Naive thymus-derived CD4-positive, alpha-beta T cell (primary cell): Measurements from ENCODE around the gene DNAJC5. TPM values are rescaled to one million over a fixed set of nuclear protein-coding genes. Genes with fewer than 3 reads are reported as not detected.
"Not testable (repeated sequence)": the region's sequence is repeated elsewhere in the genome, so short reads cannot be mapped to it uniquely, and the experiment has no call there.

Experiments
- ATAC-seq: fragments of 150-1000 bp; cut with Tn5 transposase; 2 replicates; pipeline ENCODE4 v1.10.0; 2021; ENCODE audit warnings: mild to moderate bottlenecking, moderate library complexity
- CTCF ChIA-PET: fragments of 350-600 bp; sonication (Branson Sonifier 250); formaldehyde crosslinking; loops from one replicate; lab custom pipeline; 2021; ENCODE audit warnings: antibody characterized with exemption; lab: Charles Lee
- POLR2A ChIA-PET: fragments of 350-600 bp; sonication (Branson Sonifier 250); formaldehyde crosslinking; loops from one replicate; lab custom pipeline; 2021; ENCODE audit warnings: antibody characterized with exemption, inconsistent platforms; lab: Charles Lee
- DNase-seq, 9 donors: peaks; one replicate each; pipeline versions ENCODE4 v3.0.0 to v3.0.0-alpha.2; 2020 to 2022; ENCODE audit warnings: mixed read lengths in 1 of 9
- H3K27ac ChIP-seq: one replicate; pipeline ENCODE4 v1.7.0; 2013; ENCODE audit warnings: mild to moderate bottlenecking, low read depth, low read length, moderate library complexity
- H3K27me3 ChIP-seq, 2 donors: one replicate each; pipeline ENCODE4 v1.7.0; 2013; ENCODE audit warnings: low read length in 2 of 2, mild to moderate bottlenecking in 2 of 2, moderate library complexity in 2 of 2; ENCODE audit not compliant: control insufficient read depth in 2 of 2, insufficient read depth in 2 of 2
- H3K36me3 ChIP-seq, 3 experiments: 1 replicate in 2 of 3; 2 replicates in 1 of 3; pipeline ENCODE4 v1.7.0; 2013; ENCODE audit warnings: low read length in 3 of 3, mild to moderate bottlenecking in 3 of 3, moderate library complexity in 1 of 3; ENCODE audit not compliant: insufficient read depth in 3 of 3, control insufficient read depth in 2 of 3
- H3K4me1 ChIP-seq, 2 donors: one replicate each; pipeline ENCODE4 v1.7.0; 2013; ENCODE audit warnings: low read length in 2 of 2, mild to moderate bottlenecking in 2 of 2, moderate library complexity in 1 of 2; ENCODE audit not compliant: control insufficient read depth in 2 of 2, insufficient read depth in 2 of 2
- H3K4me3 ChIP-seq: 2 replicates; pipeline ENCODE4 v1.7.0; 2013; ENCODE audit warnings: mild to moderate bottlenecking, low read length
- H3K9me3 ChIP-seq, 3 experiments: 1 replicate in 2 of 3; 2 replicates in 1 of 3; pipeline ENCODE4 v1.7.0; 2013; ENCODE audit warnings: low read length in 3 of 3; ENCODE audit not compliant: control insufficient read depth in 2 of 3
- H3K27ac Mint-ChIP-seq, 9 donors: one replicate each; pipeline ENCODE4 v1.8.0; 2020 to 2022; ENCODE audit warnings: mixed read lengths in 9 of 9, mild to moderate bottlenecking in 8 of 9, moderate library complexity in 5 of 9, inconsistent platforms in 2 of 9
- H3K27me3 Mint-ChIP-seq, 5 donors: one replicate each; pipeline ENCODE4 v1.8.0; 2021 to 2022; ENCODE audit warnings: mixed read lengths in 5 of 5, mild to moderate bottlenecking in 1 of 5
- H3K36me3 Mint-ChIP-seq, 5 donors: one replicate each; pipeline ENCODE4 v1.8.0; 2020 to 2022; ENCODE audit warnings: mixed read lengths in 5 of 5, mild to moderate bottlenecking in 3 of 5, inconsistent platforms in 1 of 5
- H3K4me1 Mint-ChIP-seq, 7 donors: one replicate each; pipeline ENCODE4 v1.8.0; 2020 to 2022; ENCODE audit warnings: mixed read lengths in 7 of 7, mild to moderate bottlenecking in 3 of 7, inconsistent platforms in 1 of 7
- H3K4me3 Mint-ChIP-seq, 10 donors: one replicate each; pipeline ENCODE4 v1.8.0; 2020 to 2022; ENCODE audit warnings: mild to moderate bottlenecking in 10 of 10, mixed read lengths in 10 of 10, moderate library complexity in 6 of 10, inconsistent platforms in 2 of 10
- H3K9me3 Mint-ChIP-seq, 11 donors: one replicate each; pipeline ENCODE4 v1.8.0; 2020 to 2022; ENCODE audit warnings: mixed read lengths in 11 of 11, mild to moderate bottlenecking in 4 of 11, inconsistent platforms in 1 of 11, moderate library complexity in 1 of 11
- intact Hi-C, 2 donors: fragments of 100-400 bp; cut with micrococcal nuclease; formaldehyde crosslinking; loops; one replicate each; pipeline ENCODE4 v1.15.1; 2023
- polyA plus RNA-seq, 2 donors: library from polyadenylated mRNA; unstranded; fragments of 300-500 nt; fragmentation: Illumina TruSeq; gene quantifications; one replicate each; pipeline ENCODE4 v1.2.3, GENCODE V29; 2021
- total RNA-seq, 6 experiments: library from RNA in 5 of 6; stranded (reverse) in 5 of 6; gene quantifications; 1 replicate in 5 of 6; 2 replicates in 1 of 6; pipeline ENCODE4 v1.2.3 and lab custom pipeline; 2021 to 2026

Gene DNAJC5
- total and polyA plus RNA-seq, 7 experiments from 2014 or later, result 7.5 to 56.8 (median 45.4) TPM

DNA sequence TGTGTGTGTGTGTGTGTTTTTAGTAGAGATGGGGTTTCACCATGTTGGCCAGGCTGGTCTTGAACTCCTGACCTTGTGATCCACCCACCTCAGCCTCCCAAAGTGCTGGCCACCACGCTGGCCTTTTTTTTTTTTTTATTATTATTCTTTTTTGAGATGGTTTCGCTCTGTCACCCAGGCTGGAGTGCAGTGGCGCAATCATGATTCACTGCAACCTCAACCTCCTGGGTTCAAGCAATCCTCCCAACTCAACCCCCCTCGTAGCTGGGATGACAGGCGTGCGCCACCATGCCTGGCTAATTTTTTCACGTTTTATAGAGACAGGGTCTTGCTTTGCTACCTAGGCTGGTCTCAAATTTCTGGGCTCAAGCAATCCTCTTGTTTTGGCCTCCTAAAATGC lies 20.7 kb upstream of the DNAJC5 start:
- H3K9me3 ChIP-seq, H3K9me3 Mint-ChIP-seq, H3K27ac ChIP-seq, intact Hi-C loops, DNase-seq, H3K4me3 ChIP-seq, H3K27me3 Mint-ChIP-seq, H3K4me1 ChIP-seq, H3K27me3 ChIP-seq, CTCF ChIA-PET, H3K4me3 Mint-ChIP-seq: not testable (repeated sequence)
- Mint-ChIP-seq H3K27ac (peak overlapping the region in 2 of 9 donors; percentile 43 to 53), H3K36me3 (peaks cover 7 to 34% (median 17%) of the 10 kb centered on the region in 5 donors), H3K4me1 (peaks cover 2 to 14% (median 4%) of the 10 kb centered on the region in 7 donors)
- H3K36me3 ChIP-seq, result peaks cover 9 to 73% (median 15%) of the 10 kb centered on the region in 3 experiments
- ATAC-seq, result peak; percentile 24
- POLR2A ChIA-PET, result interaction anchor here (0.8 to 2.8 kb wide), 2 partner anchors 9 to 217 kb away, joined by 4 to 11 read pairs; partner anchors contain the start of gene TPD52L2

DNA sequence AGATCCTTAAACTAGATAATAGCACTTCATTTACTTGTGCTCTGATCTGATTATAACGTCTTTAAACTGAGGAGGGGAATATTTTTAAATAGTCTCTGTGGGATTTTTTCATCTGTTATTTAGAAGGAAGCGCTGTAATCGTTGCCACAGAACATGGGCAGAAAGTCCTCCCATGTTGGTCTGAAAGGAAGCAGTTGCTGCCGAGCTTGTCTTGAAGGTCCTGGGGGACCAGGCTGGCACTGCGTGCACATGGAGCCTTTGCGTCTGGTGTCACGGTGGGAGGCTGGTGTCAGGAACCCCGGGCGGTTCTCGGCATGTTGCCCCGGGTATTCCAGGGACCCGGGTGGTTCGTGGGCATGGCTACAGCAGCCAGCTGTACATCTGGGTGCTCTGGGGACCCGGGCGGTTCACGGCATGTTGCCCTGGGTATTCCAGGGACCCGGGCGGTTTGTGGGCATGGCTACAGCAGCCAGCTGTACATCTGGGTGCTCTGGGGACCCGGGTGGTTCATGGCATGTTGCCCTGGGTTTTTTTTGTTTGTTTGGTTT lies 18.4 kb upstream of the DNAJC5 start:
- Mint-ChIP-seq H3K4me1 (peaks cover 0 to 14% (median 3%) of the 10 kb centered on the region in 7 donors), H3K9me3 (no peaks in the 10 kb centered on the region), H3K4me3 (no peak overlapping the region), H3K27ac (no peak overlapping the region), H3K36me3 (peaks cover 4 to 28% (median 14%) of the 10 kb centered on the region in 5 donors), H3K27me3 (no peaks in the 10 kb centered on the region)
- H3K4me3 ChIP-seq, result no peak overlapping the region
- peaks cover 4 to 63% (median 9%) of the 10 kb centered on the region in 3 experiments for H3K36me3 ChIP-seq
- ATAC-seq, result no peak
- H3K9me3 ChIP-seq, result no peaks in the 10 kb centered on the region
- ChIA-PET POLR2A (interaction anchor here (0.9 to 2.8 kb wide), 2 partner anchors 12 to 20 kb away, joined by 4 to 11 read pairs; partner anchors contain the start of gene TPD52L2), CTCF (no interaction called here)
- H3K4me1 ChIP-seq, result no peaks in the 10 kb centered on the region
- intact Hi-C loops, result no loop called here
- no peak for DNase-seq
- no peak overlapping the region for H3K27ac ChIP-seq
- no peaks in the 10 kb centered on the region for H3K27me3 ChIP-seq

DNA sequence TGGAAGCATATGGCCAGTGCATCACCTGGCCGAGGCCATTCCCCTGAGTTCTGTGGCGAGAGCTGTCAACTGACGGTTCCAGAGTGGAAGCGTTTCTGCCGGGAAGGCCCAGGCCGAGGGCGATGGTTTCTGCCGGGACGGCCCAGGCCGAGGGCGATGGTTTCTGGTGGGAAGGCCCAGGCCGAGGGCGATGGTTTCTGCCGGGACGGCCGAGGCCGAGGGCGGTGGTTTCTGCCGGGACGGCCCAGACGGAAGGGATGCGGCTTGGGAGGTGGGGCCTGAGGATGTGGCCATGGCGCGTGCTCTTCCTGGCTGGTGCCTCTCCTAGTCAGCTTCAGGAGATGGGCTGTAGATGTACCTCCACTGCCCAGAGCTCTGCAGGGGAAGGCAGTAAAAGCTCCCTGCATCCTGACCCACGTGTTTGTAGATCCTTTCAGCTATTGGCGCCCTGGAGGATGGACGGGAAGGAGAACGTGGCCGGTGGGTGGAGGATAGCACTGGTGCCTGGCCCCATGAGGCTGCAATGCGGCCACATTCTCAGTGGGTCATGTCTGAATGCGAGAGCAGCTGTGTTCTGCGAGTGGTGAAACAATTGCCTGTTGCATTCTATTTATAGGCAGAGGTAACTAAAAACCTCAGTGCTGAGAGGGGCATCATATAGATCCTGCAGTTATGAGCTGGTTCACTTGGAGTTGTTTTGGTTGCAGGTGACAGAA lies 17.0 kb upstream of the DNAJC5 start:
- H3K27me3 ChIP-seq, result no peaks in the 10 kb centered on the region
- Mint-ChIP-seq H3K27me3 (no peaks in the 10 kb centered on the region), H3K4me3 (no peak overlapping the region), H3K9me3 (no peaks in the 10 kb centered on the region), H3K4me1 (peaks cover 0 to 10% (median 5%) of the 10 kb centered on the region in 7 donors), H3K36me3 (peaks cover 4 to 28% (median 14%) of the 10 kb centered on the region in 5 donors), H3K27ac (no peak overlapping the region)
- peaks cover 4 to 66% (median 9%) of the 10 kb centered on the region in 3 experiments for H3K36me3 ChIP-seq
- no peaks in the 10 kb centered on the region for H3K4me1 ChIP-seq
- ATAC-seq (no peak), DNase-seq (no peak)
- no peak overlapping the region for H3K27ac ChIP-seq
- intact Hi-C loops, result no loop called here
- no peaks in the 10 kb centered on the region for H3K9me3 ChIP-seq
- ChIA-PET POLR2A (interaction anchor here (1.0 kb wide), 1 partner anchor 8 kb away, joined by 4 read pairs; no protein-coding TSS in a partner anchor), CTCF (no interaction called here)
- no peak overlapping the region for H3K4me3 ChIP-seq

DNA sequence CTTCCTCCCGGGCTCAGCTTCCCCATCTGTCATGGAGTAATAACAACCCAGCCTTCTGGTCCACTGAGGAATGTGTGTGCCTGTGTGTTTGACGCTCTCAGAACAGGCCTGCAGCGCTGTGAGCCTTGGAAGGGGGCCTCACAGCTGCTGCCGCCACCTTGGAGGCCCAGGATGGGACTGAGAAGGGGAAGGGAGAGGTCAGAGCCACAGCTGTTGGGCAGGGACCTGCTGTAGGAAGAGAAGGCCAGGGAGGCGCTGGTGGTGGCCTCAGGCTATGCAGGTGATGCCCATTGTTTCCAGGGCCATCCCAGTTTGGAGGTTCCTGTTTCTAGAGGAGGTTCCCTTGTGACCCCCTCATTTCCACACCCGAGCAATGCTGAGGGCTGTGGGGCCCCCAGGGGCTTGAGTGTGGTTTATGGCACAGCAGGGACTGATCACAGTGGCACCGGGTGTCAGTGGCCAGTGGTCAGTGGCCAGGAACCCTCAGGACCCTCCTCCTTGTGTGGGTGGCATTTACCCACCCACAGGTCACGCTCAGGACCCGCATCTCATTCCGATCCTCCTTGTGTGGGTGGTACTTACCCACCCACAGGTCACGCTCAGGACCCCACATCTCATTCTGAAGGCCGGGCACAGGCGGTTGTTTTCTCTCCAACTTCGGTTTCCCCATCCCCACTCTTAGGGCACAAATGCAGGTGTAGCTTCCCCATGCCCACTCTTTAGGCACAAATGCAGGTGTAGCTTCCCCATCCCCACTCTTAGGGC lies 15.8 kb upstream of the DNAJC5 start:
- intact Hi-C loops, result no loop called here
- Histone ChIP-seq H3K9me3 (no peaks in the 10 kb centered on the region), H3K27me3 (no peaks in the 10 kb centered on the region), H3K4me3 (no peak overlapping the region), H3K36me3 (peaks cover 0 to 69% (median 6%) of the 10 kb centered on the region in 3 experiments), H3K4me1 (no peaks in the 10 kb centered on the region), H3K27ac (no peak overlapping the region)
- Mint-ChIP-seq H3K4me3 (no peak overlapping the region), H3K4me1 (peaks cover 0 to 6% (median 3%) of the 10 kb centered on the region in 7 donors), H3K36me3 (peaks cover 4 to 24% (median 10%) of the 10 kb centered on the region in 5 donors), H3K27ac (no peak overlapping the region), H3K9me3 (no peaks in the 10 kb centered on the region), H3K27me3 (no peaks in the 10 kb centered on the region)
- DNase-seq (no peak), ATAC-seq (no peak)
- ChIA-PET POLR2A (no interaction called here), CTCF (no interaction called here)

DNA sequence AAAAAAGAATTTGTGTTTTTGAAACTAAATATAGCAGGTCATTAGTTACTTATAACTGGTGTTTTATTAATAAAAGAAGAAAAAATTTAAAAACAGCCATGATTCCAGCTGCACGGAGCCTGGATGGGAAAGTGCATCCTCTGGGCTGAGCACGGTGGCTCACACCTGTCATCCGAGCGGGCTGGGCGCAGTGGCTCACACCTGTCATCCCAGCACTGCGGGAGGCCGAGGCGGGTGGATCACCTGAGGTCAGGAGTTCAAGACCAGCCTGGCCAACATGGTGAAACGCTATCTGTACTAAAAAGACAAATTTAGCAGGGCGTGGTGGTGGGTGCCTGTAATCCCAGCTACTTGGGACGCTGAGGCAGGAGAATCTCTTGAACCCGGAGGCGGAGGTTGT lies 14.0 kb upstream of the DNAJC5 start:
- H3K27ac ChIP-seq, DNase-seq, H3K4me3 ChIP-seq, intact Hi-C loops, ATAC-seq, H3K4me1 ChIP-seq, H3K27me3 ChIP-seq, H3K27ac Mint-ChIP-seq, H3K4me1 Mint-ChIP-seq, H3K4me3 Mint-ChIP-seq, H3K9me3 ChIP-seq, H3K27me3 Mint-ChIP-seq, CTCF ChIA-PET, H3K9me3 Mint-ChIP-seq: not testable (repeated sequence)
- POLR2A ChIA-PET, result interaction anchor here (0.7 kb wide), 1 partner anchor 154 kb away, joined by 4 read pairs; no protein-coding TSS in a partner anchor
- H3K36me3 ChIP-seq, result peaks cover 0 to 71% (median 3%) of the 10 kb centered on the region in 3 experiments
- H3K36me3 Mint-ChIP-seq, result peaks cover 3 to 11% (median 6%) of the 10 kb centered on the region in 5 donors

DNA sequence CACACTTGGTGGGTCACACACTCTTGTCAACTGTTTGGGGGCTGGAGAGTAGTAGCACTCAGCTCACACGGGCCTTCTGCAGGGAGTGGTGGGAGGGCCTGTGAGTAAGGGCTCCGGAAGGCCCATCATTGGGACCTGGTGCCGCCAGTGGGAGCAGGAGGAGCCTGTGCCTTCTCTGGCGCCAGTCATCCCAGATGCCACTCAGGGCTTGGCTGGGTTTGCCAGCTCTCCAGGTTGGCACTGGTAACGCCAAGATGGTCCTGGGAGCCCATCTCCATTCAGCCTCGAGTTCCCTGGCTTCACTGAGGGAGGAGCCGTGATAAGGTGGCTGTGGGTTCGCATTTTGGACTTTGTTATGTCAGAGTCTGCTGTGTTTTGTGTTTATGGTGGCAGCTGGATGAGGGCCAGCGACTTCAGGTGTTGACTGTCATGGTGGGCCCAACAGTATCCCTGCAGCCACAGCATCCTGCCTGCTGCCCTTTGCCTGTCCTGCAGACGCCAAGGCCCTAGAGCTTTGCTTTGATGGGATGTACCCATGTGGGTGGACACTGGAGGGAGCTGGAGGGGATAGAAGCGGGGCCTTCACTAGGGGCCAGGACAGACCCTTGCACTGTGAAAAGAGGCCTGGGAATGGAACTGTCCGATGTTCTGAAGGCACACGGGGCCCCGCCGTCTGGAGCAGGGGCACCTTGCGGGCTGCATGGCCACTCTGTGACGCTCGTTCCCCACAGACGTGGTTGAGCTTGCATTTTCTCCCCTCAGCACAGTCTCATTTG lies 13.3 kb upstream of the DNAJC5 start:
- peaks cover 0 to 5% (median 0%) of the 10 kb centered on the region in 5 donors for H3K36me3 Mint-ChIP-seq
- H3K4me3 ChIP-seq, result no peak overlapping the region
- no peaks in the 10 kb centered on the region for H3K9me3 ChIP-seq
- ChIA-PET CTCF (no interaction called here), POLR2A (interaction anchor here (0.5 to 0.7 kb wide), 3 partner anchors 13 to 154 kb away, joined by 3 to 4 read pairs (median 4); no protein-coding TSS in a partner anchor)
- peaks cover 0 to 65% (median 3%) of the 10 kb centered on the region in 3 experiments for H3K36me3 ChIP-seq
- intact Hi-C loops, result no loop called here
- ATAC-seq (no peak), DNase-seq (no peak)
- H3K27ac ChIP-seq, result no peak overlapping the region
- no peak overlapping the region for H3K27ac Mint-ChIP-seq
- peaks cover 0 to 2% (median 0%) of the 10 kb centered on the region in 7 donors for H3K4me1 Mint-ChIP-seq
- H3K27me3 Mint-ChIP-seq, result no peaks in the 10 kb centered on the region
- no peaks in the 10 kb centered on the region for H3K27me3 ChIP-seq
- H3K9me3 Mint-ChIP-seq, result no peaks in the 10 kb centered on the region
- no peaks in the 10 kb centered on the region for H3K4me1 ChIP-seq
- H3K4me3 Mint-ChIP-seq, result no peak overlapping the region
